Measurements from ENCODE around the gene PLEKHH3. TPM values are rescaled to one million over a fixed set of nuclear protein-coding genes. Genes with fewer than 3 reads are reported as not detected.

The PLEKHH3 gene
- total and polyA plus RNA-seq, 10 of the 15 experiments (the other 5 are each of a cell fraction or from before 2014, with no cell fraction given), result 0.31 to 38.0 (median 11.0) TPM

GRCh38 chr17:42670789-42671657, 5.8 kb downstream of the PLEKHH3 start (continued):
- TF ChIP-seq, protein P1, sequence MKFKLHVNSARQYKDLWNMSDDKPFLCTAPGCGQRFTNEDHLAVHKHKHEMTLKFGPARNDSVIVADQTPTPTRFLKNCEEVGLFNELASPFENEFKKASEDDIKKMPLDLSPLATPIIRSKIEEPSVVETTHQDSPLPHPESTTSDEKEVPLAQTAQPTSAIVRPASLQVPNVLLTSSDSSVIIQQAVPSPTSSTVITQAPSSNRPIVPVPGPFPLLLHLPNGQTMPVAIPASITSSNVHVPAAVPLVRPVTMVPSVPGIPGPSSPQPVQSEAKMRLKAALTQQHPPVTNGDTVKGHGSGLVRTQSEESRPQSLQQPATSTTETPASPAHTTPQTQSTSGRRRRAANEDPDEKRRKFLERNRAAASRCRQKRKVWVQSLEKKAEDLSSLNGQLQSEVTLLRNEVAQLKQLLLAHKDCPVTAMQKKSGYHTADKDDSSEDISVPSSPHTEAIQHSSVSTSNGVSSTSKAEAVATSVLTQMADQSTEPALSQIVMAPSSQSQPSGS (IDR thresholded peaks at IDR 0.05; ENCODE audit: low read length), result no peak

DNA sequence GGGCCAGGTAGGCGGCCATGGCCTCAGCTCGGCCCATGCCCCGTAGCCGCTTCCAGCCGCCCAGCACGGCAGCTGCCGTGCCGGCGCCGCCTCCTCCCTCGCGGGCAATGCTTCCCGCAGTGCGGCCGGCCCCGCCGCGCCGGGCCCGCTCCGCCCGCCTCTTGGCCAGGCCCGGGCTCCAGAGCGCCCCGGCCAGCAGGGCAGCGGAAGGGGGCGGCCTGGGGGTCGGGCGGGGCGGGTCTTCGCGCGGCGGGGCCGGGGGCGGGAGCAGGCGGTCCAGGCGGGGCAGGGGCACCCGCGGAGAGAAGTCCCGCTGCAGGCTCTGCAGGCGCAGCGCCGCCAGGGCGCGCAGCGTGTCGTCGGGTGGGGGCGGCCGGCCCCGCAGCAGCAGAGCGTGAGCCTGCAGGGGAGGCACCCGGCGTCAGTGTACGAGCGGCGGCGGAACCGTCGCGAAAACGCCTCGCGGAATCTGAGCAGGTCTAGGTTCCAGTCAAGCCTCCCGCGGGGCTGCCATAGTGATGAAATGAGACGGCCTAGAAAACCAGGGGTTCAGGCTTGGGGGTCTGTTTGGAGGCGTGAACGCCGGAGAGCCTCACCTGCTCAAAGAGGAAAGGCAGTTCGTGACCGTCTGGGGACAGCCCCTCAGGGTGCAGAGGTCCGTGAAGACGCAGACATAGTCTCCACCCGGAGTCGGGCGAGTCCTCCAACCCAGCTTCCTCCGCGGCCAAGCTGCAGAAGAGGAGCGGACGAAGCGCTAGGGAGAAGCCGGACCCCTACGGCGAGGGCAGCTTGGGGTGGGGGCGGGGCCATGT, 6.6 kb downstream of the PLEKHH3 start:
- no peak for ATAC-seq
- H3K4me1 ChIP-seq (ENCODE audit: control insufficient read depth, insufficient read depth, low read length), result peaks cover 3% of the 10 kb centered on the region; the same call in 1 of the 2 replicates
- H3K4me2 ChIP-seq (ENCODE audit: control insufficient read depth, insufficient read depth), result no peak overlapping the region
- H3K79me2 ChIP-seq (ENCODE audit: control insufficient read depth, insufficient read depth, low read length), result peaks cover 13% of the 10 kb centered on the region
- H4K20me1 ChIP-seq (ENCODE audit: control insufficient read depth, insufficient read depth), result no peaks in the 10 kb centered on the region
- H3K27me3 ChIP-seq (replicated peaks in 1 of 2; ENCODE audit: control insufficient read depth in 2 of 2, insufficient read depth in 2 of 2, low read length in 1 of 2), result no peaks in the 10 kb centered on the region
- no peak overlapping the region for H3K27ac ChIP-seq (ENCODE audit: control insufficient read depth, insufficient read depth)
- H3K36me3 ChIP-seq (ENCODE audit: control insufficient read depth in 2 of 2, insufficient read depth in 2 of 2, low read length in 1 of 2), result peaks cover 25 to 32% of the 10 kb centered on the region in 2 experiments; a peak in 3 of 4 replicates
- H3K9me3 ChIP-seq (replicated peaks; ENCODE audit: control insufficient read depth, insufficient read depth, low read length), result no peaks in the 10 kb centered on the region
- 69% methylated on average over 20 of the region's 87 CpGs for WGBS (ENCODE audit: insufficient coverage, insufficient replicate concordance, low lambda C conversion rate, missing lambda C conversion rate)
- DNase-seq (ENCODE audit: low read depth, low spot score), result no peak
- no peak overlapping the region for H3K9ac ChIP-seq (ENCODE audit: control insufficient read depth, insufficient read depth, low read length)
- peak overlapping the region; percentile 61 for H2AFZ ChIP-seq (ENCODE audit: control insufficient read depth, low read depth, low read length)
- FAIRE-seq, result no peak
- ChIA-PET POLR2A (no interaction called here), RAD21 (ENCODE audit: unreplicated experiment) (interaction anchor here (0.7 kb wide), 1 partner anchor 61 kb away, joined by 5 read pairs; no protein-coding TSS in a partner anchor), SMC1A (ENCODE audit: uncharacterized antibody, unreplicated experiment) (no interaction called here), CTCF (interaction anchor here (1.2 to 1.6 kb wide), 2 partner anchors 92 to 94 kb away, joined by 3 to 6 read pairs; no protein-coding TSS in a partner anchor)
- intact Hi-C loops (cut with micrococcal nuclease; ENCODE audit: unreplicated experiment), result no loop called here
- in situ Hi-C loops (cut with MboI), result no loop called here
- TF ChIP-seq NR2C2 (IDR thresholded peaks at IDR 0.05; ENCODE audit: borderline replicate concordance, control insufficient read depth, insufficient read length, low read depth) (no peak), CHD4 (IDR thresholded peaks at IDR 0.05) (no peak), EGR1 (IDR thresholded peaks at IDR 0.05; ENCODE audit: borderline replicate concordance in 1 of 2, low read depth in 2 of 2, low read length in 2 of 2) (0 out of 3 replicates have a peak, but pooled peaks of 1 of the 2 experiments have one; percentile 3)
- TF ChIP-seq, protein P2, sequence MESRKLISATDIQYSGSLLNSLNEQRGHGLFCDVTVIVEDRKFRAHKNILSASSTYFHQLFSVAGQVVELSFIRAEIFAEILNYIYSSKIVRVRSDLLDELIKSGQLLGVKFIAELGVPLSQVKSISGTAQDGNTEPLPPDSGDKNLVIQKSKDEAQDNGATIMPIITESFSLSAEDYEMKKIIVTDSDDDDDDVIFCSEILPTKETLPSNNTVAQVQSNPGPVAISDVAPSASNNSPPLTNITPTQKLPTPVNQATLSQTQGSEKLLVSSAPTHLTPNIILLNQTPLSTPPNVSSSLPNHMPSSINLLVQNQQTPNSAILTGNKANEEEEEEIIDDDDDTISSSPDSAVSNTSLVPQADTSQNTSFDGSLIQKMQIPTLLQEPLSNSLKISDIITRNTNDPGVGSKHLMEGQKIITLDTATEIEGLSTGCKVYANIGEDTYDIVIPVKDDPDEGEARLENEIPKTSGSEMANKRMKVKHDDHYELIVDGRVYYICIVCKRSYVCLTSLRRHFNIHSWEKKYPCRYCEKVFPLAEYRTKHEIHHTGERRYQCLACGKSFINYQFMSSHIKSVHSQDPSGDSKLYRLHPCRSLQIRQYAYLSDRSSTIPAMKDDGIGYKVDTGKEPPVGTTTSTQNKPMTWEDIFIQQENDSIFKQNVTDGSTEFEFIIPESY (IDR thresholded peaks at IDR 0.05), result 0 out of 2 replicates have a peak, but pooled peaks have one; percentile 48
- BruUV-seq (replicated peaks), result no TSS peak
- H3K4me3 ChIP-seq, result no peak overlapping the region
